Stimulated activated CD8-positive, alpha-beta memory T cell treated with anti-CD3 and anti-CD28 coated beads, Interleukin-4, amount 100 ng/mL, for 48 hours (primary cell): Measurements from ENCODE around the gene GDF2.

Experiments
- DNase-seq: peaks from one replicate; pipeline ENCODE4 v3.0.0-alpha.2; 2020

The GDF2 gene

GRCh38 chr10:47314416-47314970 lies 7.8 kb upstream of the GDF2 start:
- no peak for DNase-seq

DNA sequence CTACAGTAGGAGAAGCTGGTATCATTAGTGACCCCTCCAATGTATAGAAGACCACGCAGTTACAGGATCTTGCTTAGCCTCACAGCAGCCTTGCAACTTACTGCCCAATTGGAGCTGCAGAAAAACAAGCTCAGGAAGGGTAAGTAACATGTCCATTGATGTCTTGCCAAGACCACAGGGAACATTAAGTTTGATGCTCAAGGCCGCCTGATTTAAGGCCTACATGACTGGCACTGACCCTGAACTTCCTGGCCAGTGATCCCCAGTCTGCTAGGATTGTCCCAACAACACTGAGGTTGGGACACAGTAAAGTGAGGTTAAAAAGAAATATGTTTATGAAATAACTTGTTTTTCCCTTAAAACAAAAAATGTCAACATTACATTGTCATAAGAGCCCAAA lies 6.8 kb upstream of the GDF2 start:
- DNase-seq = no peak

DNA sequence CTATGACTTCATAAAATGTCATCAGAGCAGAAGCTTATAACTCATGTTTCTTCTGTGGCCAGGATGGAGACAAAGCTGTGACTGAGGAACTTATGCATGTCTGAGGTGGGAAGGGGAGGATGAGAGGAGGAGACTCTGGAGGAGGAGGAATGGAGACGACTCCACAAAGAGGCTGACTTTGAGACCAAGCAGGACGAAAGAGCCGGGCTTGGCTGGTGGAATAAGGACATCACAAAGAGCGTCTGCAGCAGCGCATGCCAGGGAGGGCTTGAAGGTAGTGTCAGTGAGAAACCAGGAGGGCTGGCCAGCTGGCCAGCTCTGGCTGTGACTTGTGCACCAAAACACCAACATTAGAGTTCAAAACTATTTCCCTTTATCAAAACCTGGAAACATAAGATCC lies 6.1 kb upstream of the GDF2 start:
- no peak for DNase-seq

DNA sequence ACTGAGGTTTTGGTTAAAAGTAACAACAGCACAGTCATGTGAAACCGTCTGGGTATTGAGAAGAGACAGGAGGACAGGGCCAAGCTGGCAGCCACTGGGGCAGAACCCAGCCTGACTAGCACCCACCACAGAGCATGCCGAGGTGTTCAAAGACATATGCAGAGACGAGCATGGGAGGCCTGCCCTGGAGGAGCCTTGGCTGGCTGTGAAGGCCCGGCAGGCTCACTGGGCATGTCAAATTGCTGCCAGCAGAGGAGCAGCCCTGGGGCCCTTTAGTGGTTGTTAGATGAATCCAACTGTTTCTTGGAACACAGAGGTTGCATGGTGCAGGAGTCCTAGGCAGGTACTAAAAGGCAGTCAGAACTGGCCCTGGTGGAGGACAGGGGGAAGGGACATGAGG lies 5.0 kb upstream of the GDF2 start:
- no peak for DNase-seq

GRCh38 chr10:47318706-47319105 lies 3.5 kb upstream of the GDF2 start:
- DNase-seq = no peak

DNA sequence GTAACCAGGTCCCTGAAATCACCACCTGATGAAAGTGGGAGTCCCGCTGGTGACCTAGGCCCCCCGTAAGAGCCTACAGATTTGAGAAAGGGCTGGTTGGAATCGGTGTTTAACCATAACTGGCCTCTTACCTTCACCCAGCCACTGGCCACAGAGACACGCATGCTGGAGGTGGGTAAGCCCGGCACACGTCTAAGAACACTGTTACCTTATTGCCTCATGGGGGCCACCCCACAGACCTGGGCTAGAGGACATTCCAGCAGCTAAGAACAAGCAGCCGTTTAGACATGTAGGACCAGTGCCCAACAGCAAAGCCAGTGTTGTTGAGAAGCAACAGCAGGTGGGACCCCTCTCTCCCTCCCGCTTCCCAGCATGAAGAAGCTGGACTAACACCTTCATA lies 2.5 kb upstream of the GDF2 start:
- no peak for DNase-seq

- DNase-seq = no peak
These were observed 1.4 kb upstream of the GDF2 start for GRCh38 chr10:47320812-47321211.

- DNase-seq = no peak
These were observed 596 bp upstream of the GDF2 start for GRCh38 chr10:47321521-47322195.

GRCh38 chr10:47323087-47323486 lies 833 bp downstream of the GDF2 start:
- DNase-seq = no peak

DNA sequence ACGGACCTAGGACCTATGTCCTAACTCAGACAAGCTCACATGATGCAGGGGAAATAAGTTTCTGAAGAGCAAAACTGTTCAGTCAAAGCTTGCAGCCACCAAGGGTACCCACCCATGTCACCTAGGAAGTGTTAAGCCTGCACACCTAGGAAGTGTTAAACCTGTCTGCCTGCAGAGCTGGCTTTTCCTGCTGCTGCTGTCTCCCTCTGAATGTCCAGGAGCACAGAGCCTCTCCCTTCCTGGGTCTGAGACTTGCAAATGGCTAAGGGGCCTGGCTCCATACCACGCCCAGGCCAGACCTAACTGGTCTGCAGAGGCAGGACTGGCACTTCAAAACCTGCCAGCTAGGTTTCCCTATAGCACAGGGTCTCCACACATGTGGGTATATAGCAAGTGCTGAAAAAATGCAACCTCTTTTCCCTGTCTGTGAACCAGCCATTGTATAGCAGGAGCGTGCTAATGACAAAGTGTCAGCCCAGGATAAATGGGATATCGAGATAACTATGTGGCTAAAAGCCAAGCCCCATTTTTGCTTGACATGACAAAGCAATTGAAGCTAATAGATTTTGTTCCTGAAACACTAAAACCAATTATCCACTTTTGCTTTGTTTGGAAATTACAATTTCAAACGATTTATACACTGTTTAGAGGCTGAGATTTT lies 1.5 kb downstream of the GDF2 start:
- DNase-seq = no peak

DNA sequence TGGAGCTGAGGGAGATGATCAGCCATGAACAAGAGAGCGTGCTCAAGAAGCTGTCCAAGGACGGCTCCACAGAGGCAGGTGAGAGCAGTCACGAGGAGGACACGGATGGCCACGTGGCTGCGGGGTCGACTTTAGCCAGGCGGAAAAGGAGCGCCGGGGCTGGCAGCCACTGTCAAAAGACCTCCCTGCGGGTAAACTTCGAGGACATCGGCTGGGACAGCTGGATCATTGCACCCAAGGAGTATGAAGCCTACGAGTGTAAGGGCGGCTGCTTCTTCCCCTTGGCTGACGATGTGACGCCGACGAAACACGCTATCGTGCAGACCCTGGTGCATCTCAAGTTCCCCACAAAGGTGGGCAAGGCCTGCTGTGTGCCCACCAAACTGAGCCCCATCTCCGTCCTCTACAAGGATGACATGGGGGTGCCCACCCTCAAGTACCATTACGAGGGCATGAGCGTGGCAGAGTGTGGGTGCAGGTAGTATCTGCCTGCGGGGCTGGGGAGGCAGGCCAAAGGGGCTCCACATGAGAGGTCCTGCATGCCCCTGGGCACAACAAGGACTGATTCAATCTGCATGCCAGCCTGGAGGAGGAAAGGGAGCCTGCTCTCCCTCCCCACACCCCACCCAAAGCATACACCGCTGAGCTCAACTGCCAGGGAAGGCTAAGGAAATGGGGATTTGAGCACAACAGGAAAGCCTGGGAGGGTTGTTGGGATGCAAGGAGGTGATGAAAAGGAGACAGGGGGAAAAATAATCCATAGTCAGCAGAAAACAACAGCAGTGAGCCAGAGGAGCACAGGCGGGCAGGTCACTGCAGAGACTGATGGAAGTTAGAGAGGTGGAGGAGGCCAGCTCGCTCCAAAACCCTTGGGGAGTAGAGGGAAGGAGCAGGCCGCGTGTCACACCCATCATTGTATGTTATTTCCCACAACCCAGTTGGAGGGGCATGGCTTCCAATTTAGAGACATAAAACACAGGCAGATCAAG lies 3.3 kb downstream of the GDF2 start:
- no peak for DNase-seq

GRCh38 chr10:47326306-47326926 lies 4.2 kb downstream of the GDF2 start:
- DNase-seq = no peak

- no peak for DNase-seq
These were observed 4.7 kb downstream of the GDF2 start for GRCh38 chr10:47326927-47327330.

- DNase-seq = no peak
These were observed 7.6 kb downstream of the GDF2 start for GRCh38 chr10:47329855-47330254.

DNA sequence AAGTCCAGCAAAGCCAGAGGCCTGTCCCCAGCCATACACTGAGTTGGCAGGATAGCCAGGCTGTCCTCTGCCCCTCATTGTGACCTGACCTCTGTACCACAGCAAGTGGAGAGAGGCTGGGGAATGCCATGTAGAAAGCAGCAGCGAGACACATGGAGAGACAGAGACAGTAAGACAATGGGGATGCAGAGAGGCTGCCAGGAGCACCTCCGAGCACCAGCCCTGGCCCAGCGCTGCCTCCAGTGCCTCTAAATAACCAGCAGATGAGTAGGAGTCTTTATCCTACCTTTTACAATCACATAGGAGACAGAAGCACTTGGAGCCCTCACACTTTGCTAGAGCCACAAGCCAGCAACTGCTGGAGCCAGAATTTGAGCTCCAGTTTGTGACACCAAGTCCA lies 8.1 kb downstream of the GDF2 start:
- DNase-seq = no peak

DNA sequence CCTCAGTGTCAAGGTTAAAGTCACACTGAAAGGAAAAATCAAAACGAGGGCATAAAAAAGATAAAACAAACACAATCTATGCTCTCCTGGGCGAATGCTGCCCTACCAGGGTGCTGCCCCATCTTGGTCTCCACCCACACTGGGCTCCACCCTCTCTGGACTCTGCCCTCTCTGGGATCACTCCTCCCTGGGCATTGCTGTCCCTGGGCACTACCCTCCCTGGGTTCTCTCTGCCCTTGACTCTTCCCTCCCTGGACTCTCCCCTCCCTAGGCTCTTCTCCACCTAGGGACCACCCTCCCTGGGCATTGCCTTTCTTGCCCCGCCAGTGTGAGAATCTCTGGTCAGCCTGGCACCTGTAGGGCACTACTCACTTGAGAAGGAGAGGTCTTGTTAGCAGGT lies 8.6 kb downstream of the GDF2 start:
- DNase-seq = no peak

DNA sequence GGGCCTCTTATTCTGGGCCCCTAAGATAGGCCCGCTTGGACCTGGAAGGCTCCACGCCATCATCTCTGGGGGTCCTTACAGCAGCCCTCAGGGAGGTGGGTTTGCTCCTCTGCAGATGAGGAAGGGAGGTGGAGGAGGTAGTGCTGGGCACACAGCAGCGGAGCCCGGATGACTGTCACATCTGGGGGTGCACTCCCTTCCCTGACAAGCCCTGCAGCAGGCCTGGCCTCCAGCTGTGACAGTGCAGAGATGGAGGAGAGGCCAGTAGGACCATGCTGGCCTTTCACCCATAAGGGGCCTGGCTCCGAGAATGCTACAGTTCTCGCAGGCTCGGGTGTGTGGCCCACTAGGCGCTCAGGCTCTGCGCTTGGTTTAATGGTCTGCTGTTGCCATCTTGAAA lies 9.2 kb downstream of the GDF2 start:
- no peak for DNase-seq

DNA sequence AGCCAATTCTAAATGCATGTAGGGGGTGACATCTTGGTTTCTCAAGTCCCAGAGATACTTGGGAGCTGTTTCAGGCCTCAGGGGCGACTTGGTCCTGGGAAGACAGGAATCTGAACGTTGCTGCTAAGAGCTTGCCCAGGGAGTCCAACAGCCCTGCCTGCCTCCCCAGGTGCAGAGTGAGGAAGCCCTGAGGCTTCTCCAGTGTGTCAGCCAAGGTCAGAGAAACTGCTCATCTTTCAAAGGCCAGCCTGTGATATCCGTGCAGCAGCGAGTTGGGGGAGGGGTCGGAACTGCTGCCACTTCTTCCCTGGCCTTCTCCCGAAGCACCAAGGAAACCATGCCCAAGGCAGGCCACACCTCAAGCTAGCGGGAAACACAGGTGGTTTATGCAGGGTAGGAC lies 9.7 kb downstream of the GDF2 start:
- DNase-seq = no peak

- no peak for DNase-seq
These were observed 10.1 kb downstream of the GDF2 start for GRCh38 chr10:47332371-47332770.

GRCh38 chr10:47332946-47333345 lies 10.7 kb downstream of the GDF2 start:
- no peak for DNase-seq

GRCh38 chr10:47333532-47333931 lies 11.3 kb downstream of the GDF2 start:
- no peak for DNase-seq

DNA sequence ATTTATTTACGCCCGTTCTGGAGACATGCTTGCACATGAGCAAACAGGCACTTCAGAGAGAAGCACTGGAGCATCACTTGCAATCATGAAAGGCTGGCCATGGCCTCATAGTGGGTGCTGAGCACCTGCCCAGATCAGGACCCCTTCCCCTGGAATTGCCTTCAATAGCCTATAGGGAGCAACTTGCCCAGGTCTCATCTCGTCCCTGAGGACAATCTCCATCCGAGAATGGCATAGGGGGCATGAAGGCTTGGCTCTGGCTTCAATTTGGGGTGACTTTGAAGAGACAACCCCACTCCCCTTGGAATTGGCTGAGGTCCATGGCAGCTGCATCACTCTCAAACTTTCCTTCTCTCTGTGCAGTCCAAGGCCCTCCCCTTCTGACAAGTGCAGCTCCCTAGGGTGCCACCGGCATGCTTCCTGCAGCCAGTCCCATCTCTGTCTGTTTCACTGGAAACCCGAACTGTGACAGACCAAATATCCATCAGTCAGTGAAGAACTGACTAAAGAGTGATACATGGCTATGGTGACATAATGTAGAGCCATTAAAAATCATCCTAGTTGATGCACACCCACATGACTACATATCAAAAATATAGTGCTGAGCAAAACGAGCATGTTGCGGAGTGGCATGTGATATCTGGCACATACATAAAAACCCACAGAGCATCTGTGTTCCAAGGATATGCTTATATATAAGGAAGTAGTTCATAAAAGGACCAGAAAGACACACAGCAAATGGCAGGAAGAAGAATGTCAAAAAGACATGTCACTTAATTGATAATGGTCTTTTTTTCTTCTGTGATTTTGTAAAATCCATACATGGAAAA lies 12.4 kb downstream of the GDF2 start:
- DNase-seq = no peak
